ENCODE measurements around the gene DIAPH3. TPM values are rescaled to one million over a fixed set of nuclear protein-coding genes. Genes with fewer than 3 reads are reported as not detected.

The DIAPH3 gene
- total RNA-seq, 2 donors from 2014 or later: 0.35 to 1.1 TPM

DNA sequence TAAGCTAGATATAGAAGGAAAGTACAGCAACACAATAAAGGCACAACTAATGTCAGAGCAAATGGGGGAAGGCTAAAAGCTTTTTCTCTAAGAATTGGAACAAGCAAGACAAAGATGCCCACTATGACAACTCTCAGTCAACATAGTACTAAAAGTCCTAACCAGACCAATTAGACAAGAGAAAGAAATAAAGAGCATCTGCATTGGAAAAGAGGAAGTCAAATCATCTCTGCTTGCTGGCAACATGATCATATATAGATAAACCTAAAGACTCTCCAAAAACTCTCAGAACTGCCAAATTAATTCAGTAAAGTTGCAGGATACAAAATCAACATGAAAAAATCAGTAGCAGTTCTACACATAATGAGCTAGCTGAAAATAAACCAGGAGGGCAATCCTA is 542.0 kb downstream of the DIAPH3 start:
- H3K4me3 ChIP-seq: no peak overlapping the region
- DNase-seq (ENCODE audit: low spot score): no peak
- no peak overlapping the region for H3K27ac ChIP-seq
- peaks cover 0 to 22% of the 10 kb centered on the region in 2 donors for H3K9me3 ChIP-seq
- no peaks in the 10 kb centered on the region for H3K27me3 ChIP-seq
- TF ChIP-seq, protein P1, sequence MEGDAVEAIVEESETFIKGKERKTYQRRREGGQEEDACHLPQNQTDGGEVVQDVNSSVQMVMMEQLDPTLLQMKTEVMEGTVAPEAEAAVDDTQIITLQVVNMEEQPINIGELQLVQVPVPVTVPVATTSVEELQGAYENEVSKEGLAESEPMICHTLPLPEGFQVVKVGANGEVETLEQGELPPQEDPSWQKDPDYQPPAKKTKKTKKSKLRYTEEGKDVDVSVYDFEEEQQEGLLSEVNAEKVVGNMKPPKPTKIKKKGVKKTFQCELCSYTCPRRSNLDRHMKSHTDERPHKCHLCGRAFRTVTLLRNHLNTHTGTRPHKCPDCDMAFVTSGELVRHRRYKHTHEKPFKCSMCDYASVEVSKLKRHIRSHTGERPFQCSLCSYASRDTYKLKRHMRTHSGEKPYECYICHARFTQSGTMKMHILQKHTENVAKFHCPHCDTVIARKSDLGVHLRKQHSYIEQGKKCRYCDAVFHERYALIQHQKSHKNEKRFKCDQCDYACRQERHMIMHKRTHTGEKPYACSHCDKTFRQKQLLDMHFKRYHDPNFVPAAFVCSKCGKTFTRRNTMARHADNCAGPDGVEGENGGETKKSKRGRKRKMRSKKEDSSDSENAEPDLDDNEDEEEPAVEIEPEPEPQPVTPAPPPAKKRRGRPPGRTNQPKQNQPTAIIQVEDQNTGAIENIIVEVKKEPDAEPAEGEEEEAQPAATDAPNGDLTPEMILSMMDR (IDR thresholded peaks at IDR 0.05): no peak
- no peaks in the 10 kb centered on the region for H3K36me3 ChIP-seq
- H3K4me1 ChIP-seq: no peaks in the 10 kb centered on the region

Other genes with a start within 250 kb of the DIAPH3 start
- gene TDRD3, start 233.3 kb upstream of the DIAPH3 start, total RNA-seq: 10 to 100 TPM; 28.3 to 31.4 TPM

All from right atrium auricular region (tissue), 2 donors.